GM10266 (cell line): Measurements from ENCODE around the gene PHACTR2.
"Not testable (repeated sequence)": the region's sequence is repeated elsewhere in the genome, so short reads cannot be mapped to it uniquely, and the experiment has no call there.

Experiments
- DNase-seq: peaks from one replicate; pipeline ENCODE4 v3.0.0; 2012; ENCODE audit errors: extremely low spot score
- CTCF ChIP-seq: IDR thresholded peaks from 2 replicates; pipeline ENCODE4 v1.5.1; 2012; ENCODE audit warnings: mild to moderate bottlenecking, low read depth; ENCODE audit not compliant: control insufficient read depth, insufficient read depth; ENCODE audit errors: missing control alignments

Gene PHACTR2

GRCh38 chr6:143647191-143647590 is 30.6 kb upstream of the PHACTR2 start:
- DNase-seq = no peak
- no peak for TF ChIP-seq CTCF

- no peak for TF ChIP-seq CTCF
- DNase-seq = no peak
These were observed 30.0 kb upstream of the PHACTR2 start for GRCh38 chr6:143647732-143648131.

DNA sequence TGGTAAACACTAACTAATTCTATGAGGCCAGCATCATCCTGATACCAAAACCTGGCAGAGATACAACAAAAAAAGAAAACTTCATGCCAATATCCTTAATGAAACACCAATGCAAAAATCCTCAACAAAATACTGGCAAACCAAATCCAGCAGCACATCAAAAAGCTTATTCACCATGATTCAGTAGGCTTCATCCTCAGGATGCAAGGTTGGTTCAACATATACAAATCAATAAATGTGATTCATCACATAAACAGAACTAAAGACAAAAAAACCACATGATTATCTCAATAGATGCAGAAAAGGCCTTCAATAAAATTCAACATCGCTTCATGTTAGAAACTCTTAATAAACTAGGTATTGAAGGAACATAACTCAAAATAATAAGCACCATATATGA is 28.4 kb upstream of the PHACTR2 start:
- not testable (repeated sequence) for DNase-seq

DNA sequence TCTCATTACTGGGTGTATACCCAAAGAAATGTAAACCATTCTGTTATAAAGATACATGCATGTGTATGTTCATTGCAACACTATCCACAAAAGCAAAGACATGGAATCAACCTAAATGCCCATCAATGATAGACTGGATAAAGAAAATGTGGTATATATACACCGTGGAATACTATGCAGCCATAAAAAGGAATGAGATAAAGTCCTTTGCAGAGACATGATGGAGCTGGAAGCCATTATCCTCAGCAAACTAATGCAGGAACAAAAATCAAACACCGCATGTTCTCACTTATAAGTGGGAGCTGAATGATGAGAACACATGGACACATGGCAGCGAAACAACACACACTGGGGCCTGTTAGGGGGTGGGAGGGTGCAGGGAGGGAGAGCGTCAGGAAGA is 26.4 kb upstream of the PHACTR2 start:
- not testable (repeated sequence) for DNase-seq

- no peak for DNase-seq
- TF ChIP-seq CTCF = no peak
These were observed 24.9 kb upstream of the PHACTR2 start for GRCh38 chr6:143652841-143653331.

DNA sequence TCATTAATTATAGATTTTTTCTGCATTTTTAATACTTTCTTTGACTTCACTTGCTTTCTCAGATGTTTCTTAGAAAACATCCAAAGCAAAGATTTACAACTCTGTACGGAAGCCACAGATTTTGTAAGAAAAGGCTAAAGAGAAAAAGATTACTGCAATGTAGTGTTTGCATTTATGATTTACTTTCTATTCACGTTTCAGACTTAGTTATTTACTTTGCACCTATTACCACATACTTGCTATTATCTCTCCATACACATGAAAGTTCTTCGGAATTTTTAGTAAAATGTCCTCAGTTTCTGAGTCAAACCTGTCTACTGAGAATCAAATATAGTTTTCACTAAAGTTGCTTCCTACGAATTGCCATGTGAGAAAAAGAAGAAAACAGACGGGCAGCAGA is 22.2 kb upstream of the PHACTR2 start:
- DNase-seq = no peak
- TF ChIP-seq CTCF = no peak

DNA sequence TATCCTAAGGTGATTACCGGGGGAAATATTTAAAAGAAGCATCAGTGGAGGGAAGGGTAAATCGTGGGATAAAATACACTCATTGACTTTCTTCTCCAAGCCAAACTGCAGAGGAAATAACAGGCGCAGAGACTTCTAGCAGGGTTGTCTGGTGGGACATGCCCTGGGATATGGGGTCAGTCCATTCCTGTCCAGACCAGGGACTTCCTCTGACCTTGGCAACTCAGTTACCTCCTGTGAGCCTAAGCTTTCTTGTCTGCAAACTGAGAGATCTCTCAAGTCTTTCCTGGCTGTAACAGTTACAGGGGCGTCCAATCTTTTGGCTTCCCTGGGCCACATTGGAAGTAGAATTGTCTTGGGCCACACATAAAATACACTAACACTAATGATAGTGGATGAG is 21.7 kb upstream of the PHACTR2 start:
- TF ChIP-seq CTCF = no peak
- DNase-seq = no peak

DNA sequence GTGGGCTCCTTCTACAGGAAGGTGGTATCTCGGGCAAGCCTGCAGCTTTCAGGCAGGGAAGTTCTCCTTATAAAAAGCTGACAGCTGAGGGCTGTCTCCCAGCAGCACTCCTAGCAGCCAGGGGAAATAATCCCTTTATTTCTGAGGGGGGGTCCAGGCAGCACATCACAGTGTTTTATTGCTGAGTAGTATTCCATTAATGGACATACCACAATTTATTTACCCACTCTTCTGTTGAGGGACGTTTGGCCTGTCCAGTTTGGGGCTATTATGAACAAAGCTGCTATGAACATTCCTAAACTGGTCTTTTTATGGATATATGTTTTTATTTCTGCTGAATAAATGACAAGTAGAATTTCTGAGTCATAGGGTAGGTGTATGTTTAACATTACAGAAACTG is 20.0 kb upstream of the PHACTR2 start:
- DNase-seq = no peak

DNA sequence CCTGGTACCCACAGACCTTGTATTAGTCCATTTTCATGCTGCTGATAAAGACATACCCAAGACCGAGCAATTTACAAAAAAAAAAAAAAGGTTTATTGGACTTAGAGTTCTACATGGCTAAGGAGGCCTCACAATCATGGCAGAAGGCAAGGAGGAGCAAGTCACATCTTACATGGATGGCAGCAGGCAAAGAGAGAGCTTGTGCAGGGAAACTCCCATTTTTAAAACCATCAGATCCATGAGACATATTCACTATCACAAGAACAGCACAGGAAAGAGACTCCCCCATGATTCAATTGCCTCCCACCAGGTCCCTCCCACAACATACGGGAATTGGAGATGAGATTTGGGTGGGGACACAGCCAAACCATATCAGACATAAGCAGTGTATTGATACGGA is 17.6 kb upstream of the PHACTR2 start:
- DNase-seq = not testable (repeated sequence)

More for the DNA sequence above, 20.0 kb upstream of the PHACTR2 start:
- no peak for TF ChIP-seq CTCF
